Spinal cord (tissue), 10 donors: ENCODE measurements around the gene RXRA. TPM values are rescaled to one million over a fixed set of nuclear protein-coding genes. Genes with fewer than 3 reads are reported as not detected.

Source experiments
- DNase-seq, 6 donors: peaks; one replicate each; pipeline versions ENCODE4 v3.0.0 to v3.0.0-alpha.2; 2013 to 2015; ENCODE audit warnings: low spot score in 6 of 6, low read depth in 4 of 6
- H3K27ac ChIP-seq: one replicate; pipeline ENCODE4 v1.5.1; 2013; ENCODE audit warnings: low read depth, low read length, control low read depth
- H3K27me3 ChIP-seq: one replicate; pipeline ENCODE4 v1.6.1; 2013; ENCODE audit warnings: low read length; ENCODE audit not compliant: control insufficient read depth, insufficient read depth
- H3K36me3 ChIP-seq: one replicate; pipeline ENCODE4 v1.6.1; 2013; ENCODE audit warnings: low read length; ENCODE audit not compliant: control insufficient read depth, insufficient read depth
- H3K4me1 ChIP-seq: one replicate; pipeline ENCODE4 v1.6.1; 2013; ENCODE audit warnings: low read length; ENCODE audit not compliant: control insufficient read depth, insufficient read depth
- H3K4me3 ChIP-seq: one replicate; pipeline ENCODE4 v1.5.1; 2013; ENCODE audit warnings: low read depth, low read length, control low read depth
- H3K9me3 ChIP-seq: one replicate; pipeline ENCODE4 v1.6.1; 2013; ENCODE audit warnings: low read length; ENCODE audit not compliant: control insufficient read depth, insufficient read depth
- WGBS: methylation state at CpG from one replicate; pipeline ENCODE4 v1.1.5; 2013; ENCODE audit warnings: missing lambda C conversion rate; ENCODE audit not compliant: insufficient coverage; 5-methylcytosine and 5-hydroxymethylcytosine counted together
- polyA plus RNA-seq, 2 donors: library from polyadenylated mRNA; unstranded; fragments of 120-200 nt; gene quantifications; one replicate each; pipeline ENCODE4 v1.2.1, GENCODE V29; 2013; ENCODE audit not compliant: insufficient read length in 2 of 2
- total RNA-seq, 2 donors: library from RNA; depleted of rRNA in 1 of 2; stranded (reverse); fragments of 120-200 nt in 1 of 2; fragments of >200 nt in 1 of 2; gene quantifications; one replicate each; pipeline versions ENCODE4 v1.2.3 to v1.2.4, GENCODE V29; 2013 to 2014
- donor health status: healthy.

RXRA gene
- total and polyA plus RNA-seq, 4 donors = 9.4 to 32.3 (median 26.1) TPM

- H3K27ac ChIP-seq = peak overlapping the region; percentile 81
- no peak for DNase-seq
- no peaks in the 10 kb centered on the region for H3K27me3 ChIP-seq
- H3K36me3 ChIP-seq = peaks cover 17% of the 10 kb centered on the region
- WGBS = 41% methylated on average over 30 of the region's 31 CpGs
- peak overlapping the region; percentile 33 for H3K4me3 ChIP-seq
- H3K4me1 ChIP-seq = peaks cover 88% of the 10 kb centered on the region
- no peaks in the 10 kb centered on the region for H3K9me3 ChIP-seq
Measured at GRCh38 chr9:134328841-134329575, 2.8 kb downstream of the RXRA start.

DNA sequence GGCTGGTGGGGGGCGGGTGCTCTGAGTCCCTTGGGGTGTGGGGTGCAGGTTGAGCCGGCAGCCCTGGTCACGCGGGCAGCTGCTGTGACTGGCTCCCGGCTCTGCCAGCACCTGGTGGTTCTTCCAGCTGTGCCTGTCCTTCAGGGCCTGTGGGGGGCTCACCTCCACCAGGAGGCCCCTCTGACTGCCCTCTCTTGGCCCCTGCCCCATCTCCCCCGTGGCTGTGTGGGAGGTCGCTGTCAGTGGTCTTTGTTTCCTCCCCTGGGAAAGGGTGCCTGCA lies 3.3 kb downstream of the RXRA start:
- WGBS = 55% methylated on average over 5 of the region's 7 CpGs

DNA sequence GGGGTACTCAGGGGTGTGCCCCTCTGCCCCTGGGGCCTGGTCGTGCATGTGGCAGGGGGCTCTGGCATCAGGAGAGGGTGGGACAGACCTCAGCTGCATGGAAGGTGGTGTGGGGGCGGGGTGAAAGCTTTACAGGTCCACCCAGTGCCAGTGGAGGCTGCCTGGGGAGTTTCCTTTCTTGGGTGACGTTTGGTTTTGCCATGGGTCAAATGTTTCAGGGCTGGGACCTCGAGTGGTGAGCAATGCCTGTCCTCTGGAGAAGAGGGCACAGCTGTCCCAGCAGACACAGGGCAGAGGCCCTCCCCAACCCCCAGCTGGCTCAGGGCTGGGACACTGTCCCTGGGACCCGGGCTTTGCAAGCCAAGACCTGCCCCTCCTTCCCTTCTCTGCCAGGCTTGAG lies 3.6 kb downstream of the RXRA start:
- WGBS = 58% methylated on average over 3 of the region's 5 CpGs
- H3K4me3 ChIP-seq = no peak overlapping the region
- H3K9me3 ChIP-seq = no peaks in the 10 kb centered on the region
- no peak for DNase-seq
- H3K36me3 ChIP-seq = peaks cover 17% of the 10 kb centered on the region
- H3K4me1 ChIP-seq = peaks cover 81% of the 10 kb centered on the region
- no peak overlapping the region for H3K27ac ChIP-seq
- H3K27me3 ChIP-seq = no peaks in the 10 kb centered on the region

More for the DNA sequence above, 3.3 kb downstream of the RXRA start:
- Histone ChIP-seq H3K27me3 (no peaks in the 10 kb centered on the region), H3K9me3 (no peaks in the 10 kb centered on the region), H3K4me3 (no peak overlapping the region), H3K36me3 (peaks cover 17% of the 10 kb centered on the region), H3K27ac (peak overlapping the region; percentile 49), H3K4me1 (peaks cover 85% of the 10 kb centered on the region)
- DNase-seq = no peak

DNA sequence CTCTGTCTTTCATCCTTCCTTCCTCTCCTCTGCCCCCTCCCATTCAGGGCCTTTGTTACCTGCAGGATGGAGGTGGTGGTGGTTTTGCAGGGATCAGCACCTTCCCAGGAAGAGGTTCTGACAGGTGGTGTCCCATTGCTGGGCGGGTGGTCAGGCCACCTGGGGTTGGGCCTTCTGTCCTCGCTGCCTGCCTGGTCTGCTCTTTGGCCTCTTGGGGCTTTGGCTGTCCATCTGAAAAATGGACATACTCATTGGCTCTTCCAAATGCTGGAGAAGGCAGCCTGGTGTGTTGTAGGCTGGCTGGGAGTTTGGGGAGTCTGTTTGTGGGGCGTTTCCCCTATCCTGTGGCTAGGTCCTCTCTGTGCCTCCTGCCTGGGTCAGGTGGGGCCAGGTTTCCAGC lies 4.3 kb downstream of the RXRA start:
- H3K27ac ChIP-seq = no peak overlapping the region
- no peaks in the 10 kb centered on the region for H3K27me3 ChIP-seq
- no peak overlapping the region for H3K4me3 ChIP-seq
- 87% methylated on average over 3 of the region's 3 CpGs for WGBS
- peaks cover 18% of the 10 kb centered on the region for H3K36me3 ChIP-seq
- DNase-seq = no peak
- no peaks in the 10 kb centered on the region for H3K9me3 ChIP-seq
- H3K4me1 ChIP-seq = peaks cover 80% of the 10 kb centered on the region

DNA sequence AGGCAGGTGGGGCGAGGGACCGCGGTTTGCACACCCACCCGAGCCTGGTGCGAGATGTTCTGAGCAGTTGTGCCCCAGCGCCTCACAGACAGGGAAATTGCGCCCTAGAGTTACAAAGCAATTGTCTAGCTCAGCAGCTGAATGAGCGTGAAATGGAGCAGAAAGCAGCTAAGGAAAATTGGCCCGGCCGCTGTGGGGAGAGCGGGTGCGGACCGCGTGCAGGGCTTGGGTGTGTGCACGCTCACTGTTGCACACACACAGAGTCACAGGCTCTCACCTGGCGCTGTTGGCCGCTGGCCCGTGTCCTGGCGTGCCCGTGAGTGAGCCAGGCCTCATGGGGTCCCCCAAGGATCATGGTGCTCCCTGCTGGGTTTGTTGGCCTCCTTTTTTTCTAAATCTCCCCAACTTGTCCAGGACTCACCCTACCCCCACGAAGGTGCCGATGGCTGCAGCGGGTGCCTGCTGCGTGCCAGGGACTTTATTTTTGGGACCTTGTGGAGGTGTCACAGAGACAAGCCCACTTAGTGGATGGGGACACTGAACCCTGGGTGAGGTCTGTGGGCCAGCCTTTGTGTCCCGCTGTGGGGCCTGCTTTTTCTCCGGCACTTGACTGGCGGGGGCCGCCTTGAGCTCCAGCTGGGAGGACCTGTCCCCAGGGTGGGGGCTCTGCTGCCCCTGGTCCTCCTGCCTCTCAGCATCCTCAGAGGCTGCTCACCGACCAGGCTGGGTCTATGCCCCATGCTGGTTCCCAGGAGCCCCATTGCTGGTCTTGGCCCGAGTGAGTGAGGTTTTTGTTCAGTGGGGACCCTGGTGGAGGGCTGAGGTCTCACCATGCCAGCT lies 5.2 kb downstream of the RXRA start:
- Histone ChIP-seq H3K4me3 (no peak overlapping the region), H3K36me3 (peaks cover 25% of the 10 kb centered on the region), H3K9me3 (no peaks in the 10 kb centered on the region), H3K4me1 (peaks cover 87% of the 10 kb centered on the region), H3K27me3 (no peaks in the 10 kb centered on the region), H3K27ac (no peak overlapping the region)
- DNase-seq = peak in 2 of 6 donors; percentile 62 to 89
- WGBS = 33% methylated on average over 26 of the region's 30 CpGs

DNA sequence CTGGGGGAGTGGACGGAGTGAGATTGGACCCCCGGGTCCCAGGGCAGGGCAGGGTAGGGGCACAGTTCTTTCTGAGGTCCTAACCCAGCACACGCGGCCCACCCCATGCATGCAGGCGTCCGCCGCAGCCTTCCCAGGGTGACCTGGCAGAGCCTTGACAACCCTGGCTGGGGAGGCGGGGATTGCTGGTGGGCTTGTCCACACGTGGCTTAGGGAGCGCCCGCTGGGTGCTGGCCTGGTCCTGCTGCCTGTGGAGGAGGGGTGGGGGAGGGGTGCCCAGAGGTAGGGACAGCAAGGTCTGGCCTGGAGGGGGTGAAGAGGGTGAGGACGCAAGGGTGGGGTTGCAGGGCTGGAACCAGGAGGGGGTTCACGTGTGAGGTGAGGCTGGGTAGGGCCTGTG lies 6.0 kb downstream of the RXRA start:
- no peaks in the 10 kb centered on the region for H3K27me3 ChIP-seq
- no peak overlapping the region for H3K27ac ChIP-seq
- H3K4me3 ChIP-seq = no peak overlapping the region
- no peaks in the 10 kb centered on the region for H3K9me3 ChIP-seq
- DNase-seq = no peak
- peaks cover 31% of the 10 kb centered on the region for H3K36me3 ChIP-seq
- H3K4me1 ChIP-seq = peaks cover 92% of the 10 kb centered on the region
- WGBS = 81% methylated on average over 13 of the region's 13 CpGs

DNA sequence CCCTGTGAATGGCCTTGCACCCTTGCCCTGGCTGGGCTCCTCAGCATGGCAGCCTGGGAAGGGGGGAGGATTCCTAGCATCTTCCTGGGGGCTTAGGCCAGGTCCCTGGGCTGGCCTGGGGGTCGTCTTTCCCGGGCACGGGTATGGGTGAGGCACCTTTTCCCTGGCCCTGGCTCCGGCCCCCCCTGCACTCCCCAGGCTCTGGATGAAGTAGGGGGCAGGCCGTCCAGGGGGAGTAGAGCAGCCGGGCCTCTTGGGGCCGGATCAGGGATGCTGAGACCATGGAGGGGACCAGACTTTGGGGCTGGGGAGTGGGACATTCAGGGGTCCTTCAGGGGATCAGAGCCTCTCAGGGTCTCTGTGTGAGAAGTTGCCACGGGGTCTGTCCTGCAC lies 6.6 kb downstream of the RXRA start:
- 63% methylated on average over 8 of the region's 8 CpGs for WGBS
- Histone ChIP-seq H3K27ac (no peak overlapping the region), H3K4me3 (no peak overlapping the region), H3K4me1 (peaks cover 92% of the 10 kb centered on the region), H3K36me3 (peaks cover 32% of the 10 kb centered on the region), H3K9me3 (no peaks in the 10 kb centered on the region), H3K27me3 (no peaks in the 10 kb centered on the region)
- no peak for DNase-seq

- WGBS = 38% methylated on average over 24 of the region's 24 CpGs
- H3K9me3 ChIP-seq = no peaks in the 10 kb centered on the region
- no peak overlapping the region for H3K27ac ChIP-seq
- no peak overlapping the region for H3K4me3 ChIP-seq
- H3K27me3 ChIP-seq = no peaks in the 10 kb centered on the region
- H3K4me1 ChIP-seq = peaks cover 92% of the 10 kb centered on the region
- H3K36me3 ChIP-seq = peaks cover 32% of the 10 kb centered on the region
- DNase-seq = peak in 2 of 6 donors; percentile 52 to 54
Measured at GRCh38 chr9:134333234-134333873, 7.1 kb downstream of the RXRA start.

GRCh38 chr9:134333874-134334581 lies 7.8 kb downstream of the RXRA start:
- peaks cover 92% of the 10 kb centered on the region for H3K4me1 ChIP-seq
- 76% methylated on average over 13 of the region's 16 CpGs for WGBS
- H3K27ac ChIP-seq = no peak overlapping the region
- no peaks in the 10 kb centered on the region for H3K27me3 ChIP-seq
- H3K9me3 ChIP-seq = no peaks in the 10 kb centered on the region
- DNase-seq = no peak
- H3K4me3 ChIP-seq = no peak overlapping the region
- peaks cover 30% of the 10 kb centered on the region for H3K36me3 ChIP-seq
